Measurements from ENCODE around the gene HSDL2.
"Not testable (repeated sequence)": the region's sequence is repeated elsewhere in the genome, so short reads cannot be mapped to it uniquely, and the experiment has no call there.

HSDL2 gene

GRCh38 chr9:112411626-112412027 lies 31.7 kb downstream of the HSDL2 start:
- H3K27me3 ChIP-seq (ENCODE audit: control insufficient read depth in 2 of 2, insufficient read depth in 2 of 2, low read length in 2 of 2): no peaks in the 10 kb centered on the region
- no peak overlapping the region for H3K27ac ChIP-seq (ENCODE audit: low read depth in 2 of 2, low read length in 2 of 2)
- H3K9ac ChIP-seq (ENCODE audit: low read depth in 1 of 2, low read length in 2 of 2): no peak overlapping the region
- no peak overlapping the region for H3K4me3 ChIP-seq (ENCODE audit: low read length in 2 of 2)
- H3K36me3 ChIP-seq (ENCODE audit: control insufficient read depth in 2 of 2, insufficient read depth in 2 of 2, low read length in 2 of 2): peaks cover 16 to 21% of the 10 kb centered on the region in 2 donors
- H3K4me1 ChIP-seq (ENCODE audit: control insufficient read depth in 2 of 2, insufficient read depth in 2 of 2, low read length in 2 of 2): no peaks in the 10 kb centered on the region
- H3K9me3 ChIP-seq (ENCODE audit: control insufficient read depth in 2 of 2, low read length in 2 of 2): no peaks in the 10 kb centered on the region

GRCh38 chr9:112413728-112414127 lies 33.8 kb downstream of the HSDL2 start:
- H3K9ac ChIP-seq (ENCODE audit: low read depth in 1 of 2, low read length in 2 of 2); H3K27me3 ChIP-seq (ENCODE audit: control insufficient read depth in 2 of 2, insufficient read depth in 2 of 2, low read length in 2 of 2); H3K4me1 ChIP-seq (ENCODE audit: control insufficient read depth in 2 of 2, insufficient read depth in 2 of 2, low read length in 2 of 2); H3K4me3 ChIP-seq (ENCODE audit: low read length in 2 of 2); H3K9me3 ChIP-seq (ENCODE audit: control insufficient read depth in 2 of 2, low read length in 2 of 2); H3K27ac ChIP-seq (ENCODE audit: low read depth in 2 of 2, low read length in 2 of 2): not testable (repeated sequence)
- H3K36me3 ChIP-seq (ENCODE audit: control insufficient read depth in 2 of 2, insufficient read depth in 2 of 2, low read length in 2 of 2): peaks cover 8 to 10% of the 10 kb centered on the region in 2 donors

- no peak overlapping the region for H3K27ac ChIP-seq (ENCODE audit: low read depth in 2 of 2, low read length in 2 of 2)
- no peaks in the 10 kb centered on the region for H3K9me3 ChIP-seq (ENCODE audit: control insufficient read depth in 2 of 2, low read length in 2 of 2)
- H3K4me3 ChIP-seq (ENCODE audit: low read length in 2 of 2): no peak overlapping the region
- no peaks in the 10 kb centered on the region for H3K4me1 ChIP-seq (ENCODE audit: control insufficient read depth in 2 of 2, insufficient read depth in 2 of 2, low read length in 2 of 2)
- H3K27me3 ChIP-seq (ENCODE audit: control insufficient read depth in 2 of 2, insufficient read depth in 2 of 2, low read length in 2 of 2): no peaks in the 10 kb centered on the region
- no peak overlapping the region for H3K9ac ChIP-seq (ENCODE audit: low read depth in 1 of 2, low read length in 2 of 2)
- H3K36me3 ChIP-seq (ENCODE audit: control insufficient read depth in 2 of 2, insufficient read depth in 2 of 2, low read length in 2 of 2): peaks cover 0 to 9% of the 10 kb centered on the region in 2 donors
Measured at GRCh38 chr9:112420208-112420607, 40.3 kb downstream of the HSDL2 start.

GRCh38 chr9:112421771-112422222 lies 41.9 kb downstream of the HSDL2 start:
- H3K36me3 ChIP-seq (ENCODE audit: control insufficient read depth in 2 of 2, insufficient read depth in 2 of 2, low read length in 2 of 2): peaks cover 0 to 9% of the 10 kb centered on the region in 2 donors

DNA sequence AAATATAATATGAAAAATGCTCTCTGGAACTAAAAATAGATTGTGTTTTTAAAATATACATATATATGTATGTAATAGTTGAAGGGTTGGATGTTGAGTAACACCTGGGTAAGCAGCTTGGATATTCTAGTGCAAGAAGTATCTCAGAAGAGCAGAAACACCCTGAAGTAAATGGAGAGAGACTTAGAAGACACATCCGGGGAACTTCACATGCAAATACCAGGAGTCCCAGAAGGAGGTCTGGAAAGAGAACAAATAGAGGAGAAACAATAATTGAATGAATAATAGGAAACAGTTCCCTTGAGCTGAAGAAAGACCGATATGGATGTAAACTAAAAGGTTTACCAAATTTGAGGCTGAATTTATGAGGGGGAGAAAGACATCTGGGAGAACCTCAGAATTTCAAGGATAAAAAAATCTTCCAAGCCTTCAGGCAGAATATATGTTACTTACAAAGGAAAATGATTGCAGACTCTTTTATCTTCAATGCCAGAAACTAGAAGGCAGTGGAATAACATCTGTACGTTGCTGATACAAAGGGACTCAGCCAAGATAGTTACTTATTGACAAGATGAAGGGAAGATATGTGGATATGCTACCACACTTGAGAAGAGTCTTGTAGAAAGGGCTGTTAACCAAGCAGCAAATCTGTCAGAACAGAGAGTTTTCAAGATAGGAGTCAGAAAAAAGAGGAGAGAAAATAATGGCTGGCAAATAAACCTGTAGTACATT lies 42.7 kb downstream of the HSDL2 start:
- Histone ChIP-seq H3K36me3 (ENCODE audit: control insufficient read depth in 2 of 2, insufficient read depth in 2 of 2, low read length in 2 of 2) (peaks cover 0 to 9% of the 10 kb centered on the region in 2 donors), H3K4me1 (ENCODE audit: control insufficient read depth in 2 of 2, insufficient read depth in 2 of 2, low read length in 2 of 2) (no peaks in the 10 kb centered on the region), H3K9ac (ENCODE audit: low read depth in 1 of 2, low read length in 2 of 2) (no peak overlapping the region), H3K4me3 (ENCODE audit: low read length in 2 of 2) (no peak overlapping the region), H3K9me3 (ENCODE audit: control insufficient read depth in 2 of 2, low read length in 2 of 2) (no peaks in the 10 kb centered on the region), H3K27ac (ENCODE audit: low read depth in 2 of 2, low read length in 2 of 2) (no peak overlapping the region), H3K27me3 (ENCODE audit: control insufficient read depth in 2 of 2, insufficient read depth in 2 of 2, low read length in 2 of 2) (no peaks in the 10 kb centered on the region)

More at GRCh38 chr9:112421771-112422222, 41.9 kb downstream of the HSDL2 start:
- Histone ChIP-seq H3K4me1 (ENCODE audit: control insufficient read depth in 2 of 2, insufficient read depth in 2 of 2, low read length in 2 of 2) (no peaks in the 10 kb centered on the region), H3K9me3 (ENCODE audit: control insufficient read depth in 2 of 2, low read length in 2 of 2) (no peaks in the 10 kb centered on the region), H3K27me3 (ENCODE audit: control insufficient read depth in 2 of 2, insufficient read depth in 2 of 2, low read length in 2 of 2) (no peaks in the 10 kb centered on the region), H3K4me3 (ENCODE audit: low read length in 2 of 2) (no peak overlapping the region), H3K9ac (ENCODE audit: low read depth in 1 of 2, low read length in 2 of 2) (no peak overlapping the region), H3K27ac (ENCODE audit: low read depth in 2 of 2, low read length in 2 of 2) (no peak overlapping the region)

DNA sequence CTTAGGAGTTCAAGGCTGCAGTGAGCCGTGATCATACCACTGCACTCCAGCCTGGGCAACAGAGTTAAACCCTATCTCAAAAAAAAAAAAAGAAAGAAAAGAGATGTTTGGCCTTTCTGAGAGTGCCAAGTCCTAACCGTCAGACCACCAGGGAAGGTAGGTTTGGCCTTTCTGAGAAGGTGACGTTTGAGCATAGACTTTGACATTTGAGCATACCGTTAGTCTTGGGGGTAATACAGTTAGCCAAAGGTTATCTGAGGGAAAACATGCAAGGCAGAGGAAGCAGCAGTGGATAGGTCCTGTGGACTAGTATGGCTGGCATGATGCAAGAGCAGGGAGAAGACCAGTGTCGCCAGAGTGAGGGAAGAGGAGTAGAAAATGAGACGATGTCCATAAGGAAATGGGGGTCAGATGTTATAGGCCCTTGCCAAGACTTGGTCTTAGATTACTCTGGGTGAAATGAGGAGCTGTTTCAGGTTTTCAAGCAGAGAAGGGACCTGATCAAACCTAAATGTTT lies 50.2 kb downstream of the HSDL2 start:
- Histone ChIP-seq H3K4me1 (ENCODE audit: control insufficient read depth in 2 of 2, insufficient read depth in 2 of 2, low read length in 2 of 2) (no peaks in the 10 kb centered on the region), H3K4me3 (ENCODE audit: low read length in 2 of 2) (no peak overlapping the region), H3K27me3 (ENCODE audit: control insufficient read depth in 2 of 2, insufficient read depth in 2 of 2, low read length in 2 of 2) (no peaks in the 10 kb centered on the region), H3K36me3 (ENCODE audit: control insufficient read depth in 2 of 2, insufficient read depth in 2 of 2, low read length in 2 of 2) (peaks cover 0 to 2% of the 10 kb centered on the region in 2 donors), H3K27ac (ENCODE audit: low read depth in 2 of 2, low read length in 2 of 2) (no peak overlapping the region), H3K9me3 (ENCODE audit: control insufficient read depth in 2 of 2, low read length in 2 of 2) (no peaks in the 10 kb centered on the region), H3K9ac (ENCODE audit: low read depth in 1 of 2, low read length in 2 of 2) (no peak overlapping the region)

DNA sequence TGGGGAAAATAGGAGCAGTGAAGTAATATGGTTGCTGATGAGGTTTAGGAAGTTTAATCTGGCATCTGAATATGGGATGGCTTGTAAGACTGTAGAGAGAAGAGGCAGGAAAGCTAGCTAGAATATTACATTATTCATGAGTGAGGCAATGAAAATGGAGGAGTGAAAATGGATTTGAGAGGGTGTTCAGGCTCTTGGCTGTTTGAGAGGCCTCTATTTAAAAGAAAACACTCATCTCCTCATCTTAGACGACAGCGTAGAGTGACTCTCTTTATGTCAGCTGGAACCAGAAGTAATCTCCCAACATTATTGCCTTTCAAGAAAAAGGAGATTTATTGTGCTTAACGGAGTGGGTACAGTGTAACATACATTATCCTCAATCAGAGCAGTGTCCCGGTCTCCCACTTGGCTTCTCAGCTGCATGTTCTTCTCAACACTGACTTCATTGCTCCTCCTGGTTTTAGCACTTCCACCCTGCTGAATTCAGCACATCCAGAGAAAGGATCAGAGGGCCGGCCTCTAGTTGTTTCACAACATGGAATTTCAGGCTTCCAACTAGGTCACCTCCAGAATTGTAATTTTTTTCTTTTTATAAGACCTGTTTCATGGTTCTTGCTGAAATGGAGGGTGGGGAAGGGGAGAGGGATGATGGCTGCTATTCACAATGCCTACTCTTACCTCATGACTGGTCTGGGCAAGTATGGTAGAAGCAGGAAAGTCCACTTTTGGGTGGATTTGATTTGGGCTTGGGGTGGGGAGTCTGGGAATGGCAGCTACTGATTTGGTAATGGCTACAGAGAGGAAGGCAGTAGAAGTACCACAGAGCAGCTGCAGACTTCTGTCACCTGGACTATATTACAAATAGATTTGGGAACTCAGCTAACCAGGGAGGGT lies 53.8 kb downstream of the HSDL2 start:
- no peak overlapping the region for H3K4me3 ChIP-seq (ENCODE audit: low read length in 2 of 2)
- H3K27me3 ChIP-seq (ENCODE audit: control insufficient read depth in 2 of 2, insufficient read depth in 2 of 2, low read length in 2 of 2): no peaks in the 10 kb centered on the region
- no peaks in the 10 kb centered on the region for H3K9me3 ChIP-seq (ENCODE audit: control insufficient read depth in 2 of 2, low read length in 2 of 2)
- H3K9ac ChIP-seq (ENCODE audit: low read depth in 1 of 2, low read length in 2 of 2): no peak overlapping the region
- no peaks in the 10 kb centered on the region for H3K4me1 ChIP-seq (ENCODE audit: control insufficient read depth in 2 of 2, insufficient read depth in 2 of 2, low read length in 2 of 2)
- H3K36me3 ChIP-seq (ENCODE audit: control insufficient read depth in 2 of 2, insufficient read depth in 2 of 2, low read length in 2 of 2): no peaks in the 10 kb centered on the region
- H3K27ac ChIP-seq (ENCODE audit: low read depth in 2 of 2, low read length in 2 of 2): no peak overlapping the region

DNA sequence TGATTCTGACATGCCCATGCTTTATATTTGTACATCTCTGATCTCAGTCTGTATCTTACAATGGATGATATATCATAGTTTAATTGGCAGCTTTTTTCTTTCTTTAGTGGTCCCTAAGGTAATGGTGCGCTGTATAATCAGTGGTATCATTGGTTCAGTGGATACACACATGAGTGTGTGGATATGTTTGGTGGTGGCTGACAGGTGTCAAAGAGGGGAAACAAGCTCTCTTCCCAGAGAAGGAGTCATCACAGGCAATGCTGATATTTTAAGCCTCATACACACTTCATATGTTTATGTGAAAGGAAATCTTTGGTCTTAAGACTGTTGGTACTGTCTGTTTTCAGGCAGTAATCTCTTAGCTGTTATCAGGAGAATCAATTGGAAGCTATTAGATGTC lies 54.6 kb downstream of the HSDL2 start:
- H3K4me1 ChIP-seq (ENCODE audit: control insufficient read depth in 2 of 2, insufficient read depth in 2 of 2, low read length in 2 of 2): no peaks in the 10 kb centered on the region
- no peak overlapping the region for H3K27ac ChIP-seq (ENCODE audit: low read depth in 2 of 2, low read length in 2 of 2)
- no peak overlapping the region for H3K4me3 ChIP-seq (ENCODE audit: low read length in 2 of 2)
- no peak overlapping the region for H3K9ac ChIP-seq (ENCODE audit: low read depth in 1 of 2, low read length in 2 of 2)
- no peaks in the 10 kb centered on the region for H3K9me3 ChIP-seq (ENCODE audit: control insufficient read depth in 2 of 2, low read length in 2 of 2)
- H3K36me3 ChIP-seq (ENCODE audit: control insufficient read depth in 2 of 2, insufficient read depth in 2 of 2, low read length in 2 of 2): peaks cover 0 to 3% of the 10 kb centered on the region in 2 donors
- no peaks in the 10 kb centered on the region for H3K27me3 ChIP-seq (ENCODE audit: control insufficient read depth in 2 of 2, insufficient read depth in 2 of 2, low read length in 2 of 2)

DNA sequence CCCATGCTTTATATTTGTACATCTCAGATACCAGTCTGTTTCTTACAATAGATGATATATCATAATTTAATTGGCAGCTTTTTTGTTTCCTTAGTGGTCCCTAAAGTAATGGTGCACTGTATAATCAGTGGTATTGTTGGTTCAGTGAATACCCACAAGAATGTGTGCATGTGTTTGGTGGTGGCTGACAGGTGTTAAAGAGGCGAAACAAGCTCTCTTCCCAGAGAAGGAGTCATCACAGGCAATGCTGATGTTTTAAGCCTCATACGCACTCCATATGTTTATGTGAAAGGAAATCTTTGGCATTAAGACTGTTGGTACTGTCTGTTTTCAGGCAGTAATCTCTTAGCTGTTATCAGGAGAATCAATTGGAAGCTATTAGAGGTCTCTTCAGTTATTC lies 57.5 kb downstream of the HSDL2 start:
- Histone ChIP-seq H3K36me3 (ENCODE audit: control insufficient read depth in 2 of 2, insufficient read depth in 2 of 2, low read length in 2 of 2) (peaks cover 0 to 8% of the 10 kb centered on the region in 2 donors), H3K4me3 (ENCODE audit: low read length in 2 of 2) (no peak overlapping the region), H3K9me3 (ENCODE audit: control insufficient read depth in 2 of 2, low read length in 2 of 2) (no peaks in the 10 kb centered on the region), H3K4me1 (ENCODE audit: control insufficient read depth in 2 of 2, insufficient read depth in 2 of 2, low read length in 2 of 2) (no peaks in the 10 kb centered on the region), H3K9ac (ENCODE audit: low read depth in 1 of 2, low read length in 2 of 2) (no peak overlapping the region), H3K27ac (ENCODE audit: low read depth in 2 of 2, low read length in 2 of 2) (no peak overlapping the region), H3K27me3 (ENCODE audit: control insufficient read depth in 2 of 2, insufficient read depth in 2 of 2, low read length in 2 of 2) (no peaks in the 10 kb centered on the region)

DNA sequence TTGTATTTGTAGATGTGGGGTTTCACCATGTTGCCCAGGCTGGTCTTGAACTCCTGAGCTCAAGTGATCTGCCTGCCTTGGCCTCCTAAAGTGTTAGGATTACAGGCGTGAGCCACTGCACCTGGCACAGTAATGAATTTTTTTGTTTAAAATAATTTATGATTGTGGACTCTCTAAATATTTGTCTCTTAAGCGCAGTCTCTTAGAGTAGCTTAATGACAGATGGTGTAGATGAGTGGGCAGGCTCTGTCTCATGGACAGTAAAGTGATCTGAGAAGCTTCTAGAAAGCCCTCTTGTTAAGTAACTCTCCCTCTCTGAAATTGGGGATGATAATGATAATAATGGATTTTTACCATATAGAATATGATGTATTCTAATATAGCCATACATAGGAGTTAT lies 59.3 kb downstream of the HSDL2 start:
- Histone ChIP-seq H3K27me3 (ENCODE audit: control insufficient read depth in 2 of 2, insufficient read depth in 2 of 2, low read length in 2 of 2) (no peaks in the 10 kb centered on the region), H3K9ac (ENCODE audit: low read depth in 1 of 2, low read length in 2 of 2) (no peak overlapping the region), H3K27ac (ENCODE audit: low read depth in 2 of 2, low read length in 2 of 2) (no peak overlapping the region), H3K4me3 (ENCODE audit: low read length in 2 of 2) (no peak overlapping the region), H3K9me3 (ENCODE audit: control insufficient read depth in 2 of 2, low read length in 2 of 2) (no peaks in the 10 kb centered on the region), H3K4me1 (ENCODE audit: control insufficient read depth in 2 of 2, insufficient read depth in 2 of 2, low read length in 2 of 2) (no peaks in the 10 kb centered on the region), H3K36me3 (ENCODE audit: control insufficient read depth in 2 of 2, insufficient read depth in 2 of 2, low read length in 2 of 2) (peaks cover 0 to 8% of the 10 kb centered on the region in 2 donors)
